ENCODE data around the gene IDH2.

DNA sequence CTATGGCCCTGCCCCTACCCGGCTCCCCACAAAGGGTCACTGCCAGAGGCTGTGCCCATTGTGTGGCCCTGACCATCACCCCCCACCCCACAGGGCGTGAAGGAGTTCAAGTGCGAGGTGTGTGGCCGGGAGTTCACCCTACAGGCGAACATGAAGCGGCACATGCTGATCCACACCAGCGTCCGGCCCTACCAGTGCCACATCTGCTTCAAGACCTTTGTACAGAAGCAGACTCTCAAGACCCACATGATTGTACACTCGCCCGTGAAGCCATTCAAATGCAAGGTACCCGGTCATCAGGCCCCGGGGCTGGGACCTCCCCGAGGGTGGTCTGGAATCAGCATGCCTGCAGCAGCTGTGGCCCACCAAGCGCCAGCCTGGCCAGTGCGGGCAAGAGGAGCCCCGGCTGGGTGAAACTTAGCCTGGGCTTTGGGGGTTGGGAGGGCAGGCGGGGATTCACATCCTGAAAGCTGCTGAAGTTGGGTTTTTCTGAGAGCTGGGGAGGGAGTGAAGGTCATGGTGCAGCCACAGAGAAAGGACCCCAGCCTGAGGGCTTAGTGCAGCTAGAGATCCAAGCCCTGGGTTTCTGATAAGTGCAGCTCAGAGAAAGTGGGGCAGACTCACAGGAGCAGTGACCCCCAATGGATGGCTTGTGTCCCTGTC lies 29.2 kb downstream of the IDH2 start:
- TF ChIP-seq, protein P1, sequence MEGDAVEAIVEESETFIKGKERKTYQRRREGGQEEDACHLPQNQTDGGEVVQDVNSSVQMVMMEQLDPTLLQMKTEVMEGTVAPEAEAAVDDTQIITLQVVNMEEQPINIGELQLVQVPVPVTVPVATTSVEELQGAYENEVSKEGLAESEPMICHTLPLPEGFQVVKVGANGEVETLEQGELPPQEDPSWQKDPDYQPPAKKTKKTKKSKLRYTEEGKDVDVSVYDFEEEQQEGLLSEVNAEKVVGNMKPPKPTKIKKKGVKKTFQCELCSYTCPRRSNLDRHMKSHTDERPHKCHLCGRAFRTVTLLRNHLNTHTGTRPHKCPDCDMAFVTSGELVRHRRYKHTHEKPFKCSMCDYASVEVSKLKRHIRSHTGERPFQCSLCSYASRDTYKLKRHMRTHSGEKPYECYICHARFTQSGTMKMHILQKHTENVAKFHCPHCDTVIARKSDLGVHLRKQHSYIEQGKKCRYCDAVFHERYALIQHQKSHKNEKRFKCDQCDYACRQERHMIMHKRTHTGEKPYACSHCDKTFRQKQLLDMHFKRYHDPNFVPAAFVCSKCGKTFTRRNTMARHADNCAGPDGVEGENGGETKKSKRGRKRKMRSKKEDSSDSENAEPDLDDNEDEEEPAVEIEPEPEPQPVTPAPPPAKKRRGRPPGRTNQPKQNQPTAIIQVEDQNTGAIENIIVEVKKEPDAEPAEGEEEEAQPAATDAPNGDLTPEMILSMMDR (conservative IDR thresholded peaks at IDR 0.05; ENCODE audit: low read depth, low read length) = no peak
- TF ChIP-seq CHD1 (IDR thresholded peaks at IDR 0.05; ENCODE audit: low read depth, low read length) (no peak), POLR2A (IDR thresholded peaks at IDR 0.05; ENCODE audit: low read depth, low read length) (no peak), MXI1 (IDR thresholded peaks at IDR 0.05; ENCODE audit: borderline replicate concordance, low read depth, low read length) (no peak), MAFK (IDR thresholded peaks at IDR 0.05; ENCODE audit: low read depth, low read length) (no peak), BHLHE40 (IDR thresholded peaks at IDR 0.05; ENCODE audit: low read depth, low read length) (no peak)
- TF ChIP-seq, protein P2, sequence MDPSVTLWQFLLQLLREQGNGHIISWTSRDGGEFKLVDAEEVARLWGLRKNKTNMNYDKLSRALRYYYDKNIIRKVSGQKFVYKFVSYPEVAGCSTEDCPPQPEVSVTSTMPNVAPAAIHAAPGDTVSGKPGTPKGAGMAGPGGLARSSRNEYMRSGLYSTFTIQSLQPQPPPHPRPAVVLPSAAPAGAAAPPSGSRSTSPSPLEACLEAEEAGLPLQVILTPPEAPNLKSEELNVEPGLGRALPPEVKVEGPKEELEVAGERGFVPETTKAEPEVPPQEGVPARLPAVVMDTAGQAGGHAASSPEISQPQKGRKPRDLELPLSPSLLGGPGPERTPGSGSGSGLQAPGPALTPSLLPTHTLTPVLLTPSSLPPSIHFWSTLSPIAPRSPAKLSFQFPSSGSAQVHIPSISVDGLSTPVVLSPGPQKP (IDR thresholded peaks at IDR 0.05; ENCODE audit: borderline replicate concordance, low read depth, low read length) = no peak
